Type B pancreatic cell (in vitro differentiated cells): ENCODE data around the gene TAS2R40. TPM values are rescaled to one million over a fixed set of nuclear protein-coding genes. Genes with fewer than 3 reads are reported as not detected.

Experiments
- DNase-seq: peaks from one replicate; pipeline ENCODE4 v3.0.0; 2021; ENCODE audit warnings: mixed read lengths; ENCODE audit not compliant: unreplicated experiment; ENCODE audit errors: extremely low spot score
- H3K27ac Mint-ChIP-seq: 2 replicates; pipeline ENCODE4 v1.8.0; 2021; ENCODE audit warnings: mild to moderate bottlenecking, mixed read lengths
- H3K27me3 Mint-ChIP-seq: 2 replicates; pipeline ENCODE4 v1.8.0; 2021; ENCODE audit warnings: mixed read lengths
- H3K36me3 Mint-ChIP-seq: 2 replicates; pipeline ENCODE4 v1.8.0; 2021; ENCODE audit warnings: mixed read lengths
- H3K4me1 Mint-ChIP-seq: one replicate; pipeline ENCODE4 v1.8.0; 2021; ENCODE audit warnings: mixed read lengths; ENCODE audit not compliant: unreplicated experiment
- H3K4me3 Mint-ChIP-seq: 2 replicates; pipeline ENCODE4 v1.8.0; 2021; ENCODE audit warnings: mild to moderate bottlenecking, mixed read lengths
- H3K9me3 Mint-ChIP-seq: 2 replicates; pipeline ENCODE4 v1.8.0; 2021; ENCODE audit warnings: mixed read lengths
- total RNA-seq: library from RNA; stranded (reverse); gene quantifications from 2 replicates; pipeline ENCODE4 v1.2.1, GENCODE V29; 2021; ENCODE audit warnings: low replicate concordance
- TF ChIP-seq, protein P1 (sequence below): fragments of 200-600 bp; sonication (generic); conservative IDR thresholded peaks from 2 replicates; pipeline ENCODE4 v1.5.0; 2021; ENCODE audit warnings: antibody characterized with exemption, mild to moderate bottlenecking

TAS2R40 gene
- total RNA-seq, 1 donor from 2014 or later = not detected

GRCh38 chr7:143216686-143217085, 5.2 kb upstream of the TAS2R40 start:
- Mint-ChIP-seq H3K4me1 (no peaks in the 10 kb centered on the region), H3K27me3 (peaks cover 8% of the 10 kb centered on the region), H3K4me3 (no peak overlapping the region), H3K9me3 (no peaks in the 10 kb centered on the region), H3K36me3 (no peaks in the 10 kb centered on the region), H3K27ac (no peak overlapping the region)
- TF ChIP-seq, protein P1, sequence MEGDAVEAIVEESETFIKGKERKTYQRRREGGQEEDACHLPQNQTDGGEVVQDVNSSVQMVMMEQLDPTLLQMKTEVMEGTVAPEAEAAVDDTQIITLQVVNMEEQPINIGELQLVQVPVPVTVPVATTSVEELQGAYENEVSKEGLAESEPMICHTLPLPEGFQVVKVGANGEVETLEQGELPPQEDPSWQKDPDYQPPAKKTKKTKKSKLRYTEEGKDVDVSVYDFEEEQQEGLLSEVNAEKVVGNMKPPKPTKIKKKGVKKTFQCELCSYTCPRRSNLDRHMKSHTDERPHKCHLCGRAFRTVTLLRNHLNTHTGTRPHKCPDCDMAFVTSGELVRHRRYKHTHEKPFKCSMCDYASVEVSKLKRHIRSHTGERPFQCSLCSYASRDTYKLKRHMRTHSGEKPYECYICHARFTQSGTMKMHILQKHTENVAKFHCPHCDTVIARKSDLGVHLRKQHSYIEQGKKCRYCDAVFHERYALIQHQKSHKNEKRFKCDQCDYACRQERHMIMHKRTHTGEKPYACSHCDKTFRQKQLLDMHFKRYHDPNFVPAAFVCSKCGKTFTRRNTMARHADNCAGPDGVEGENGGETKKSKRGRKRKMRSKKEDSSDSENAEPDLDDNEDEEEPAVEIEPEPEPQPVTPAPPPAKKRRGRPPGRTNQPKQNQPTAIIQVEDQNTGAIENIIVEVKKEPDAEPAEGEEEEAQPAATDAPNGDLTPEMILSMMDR = no peak
- DNase-seq = no peak

GRCh38 chr7:143217806-143218205, 4.0 kb upstream of the TAS2R40 start:
- TF ChIP-seq, protein P1 = no peak
- DNase-seq = no peak
- Mint-ChIP-seq H3K4me1 (no peaks in the 10 kb centered on the region), H3K36me3 (no peaks in the 10 kb centered on the region), H3K9me3 (peaks cover 5% of the 10 kb centered on the region), H3K27ac (no peak overlapping the region), H3K4me3 (no peak overlapping the region), H3K27me3 (peaks cover 13% of the 10 kb centered on the region)

- H3K27me3 Mint-ChIP-seq = peaks cover 16% of the 10 kb centered on the region
- H3K4me1 Mint-ChIP-seq = no peaks in the 10 kb centered on the region
- TF ChIP-seq, protein P1 = no peak
- no peak overlapping the region for H3K4me3 Mint-ChIP-seq
- H3K27ac Mint-ChIP-seq = no peak overlapping the region
- peaks cover 8% of the 10 kb centered on the region for H3K9me3 Mint-ChIP-seq
- no peaks in the 10 kb centered on the region for H3K36me3 Mint-ChIP-seq
- DNase-seq = no peak
Observed at GRCh38 chr7:143221286-143221685, 551 bp upstream of the TAS2R40 start.

DNA sequence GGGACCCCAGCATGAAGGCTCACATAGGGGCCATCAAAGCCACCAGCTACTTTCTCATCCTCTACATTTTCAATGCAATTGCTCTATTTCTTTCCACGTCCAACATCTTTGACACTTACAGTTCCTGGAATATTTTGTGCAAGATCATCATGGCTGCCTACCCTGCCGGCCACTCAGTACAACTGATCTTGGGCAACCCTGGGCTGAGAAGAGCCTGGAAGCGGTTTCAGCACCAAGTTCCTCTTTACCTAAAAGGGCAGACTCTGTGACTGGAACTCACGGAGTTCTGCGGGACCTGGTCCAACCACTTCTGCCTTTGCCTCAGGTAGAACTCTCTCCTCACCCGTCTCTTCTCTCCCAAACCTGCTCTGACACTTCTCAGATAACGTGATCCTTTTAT, 945 bp downstream of the TAS2R40 start:
- TF ChIP-seq, protein P1 = no peak
- peaks cover 10% of the 10 kb centered on the region for H3K27me3 Mint-ChIP-seq
- peaks cover 8% of the 10 kb centered on the region for H3K9me3 Mint-ChIP-seq
- H3K4me3 Mint-ChIP-seq = no peak overlapping the region
- H3K27ac Mint-ChIP-seq = peak overlapping the region; percentile 22
- H3K4me1 Mint-ChIP-seq = peaks cover 2% of the 10 kb centered on the region
- H3K36me3 Mint-ChIP-seq = no peaks in the 10 kb centered on the region
- no peak for DNase-seq

DNA sequence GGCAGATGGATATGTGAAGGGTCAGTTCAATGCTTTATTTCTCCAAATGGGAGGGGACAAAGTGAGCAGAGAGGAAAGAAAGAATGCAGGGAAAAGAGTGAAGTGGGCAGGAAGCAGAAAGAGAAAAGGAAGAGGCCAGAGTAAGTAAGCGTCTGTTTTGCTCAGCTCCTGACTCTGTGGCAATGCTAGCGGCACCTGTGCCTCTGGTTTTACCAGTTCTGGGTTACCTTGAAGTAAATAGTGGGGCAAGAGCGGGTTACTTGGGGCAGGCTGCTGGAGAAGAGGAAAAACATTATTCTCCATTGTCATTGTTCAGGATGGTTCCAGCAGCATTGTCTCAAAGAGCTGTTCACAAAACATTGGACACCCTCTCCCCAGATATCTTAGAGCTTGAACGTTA, 1.9 kb downstream of the TAS2R40 start:
- TF ChIP-seq, protein P1 = no peak
- Mint-ChIP-seq H3K27me3 (peaks cover 8% of the 10 kb centered on the region), H3K27ac (peak overlapping the region; percentile 16), H3K9me3 (peaks cover 8% of the 10 kb centered on the region), H3K4me1 (peaks cover 8% of the 10 kb centered on the region), H3K4me3 (peak overlapping the region; percentile 17), H3K36me3 (no peaks in the 10 kb centered on the region)
- no peak for DNase-seq

GRCh38 chr7:143225047-143225446, 3.2 kb downstream of the TAS2R40 start:
- H3K36me3 Mint-ChIP-seq = no peaks in the 10 kb centered on the region
- H3K4me1 Mint-ChIP-seq = peaks cover 14% of the 10 kb centered on the region
- peaks cover 8% of the 10 kb centered on the region for H3K9me3 Mint-ChIP-seq
- no peak for DNase-seq
- peak overlapping the region; percentile 75 for H3K27ac Mint-ChIP-seq
- TF ChIP-seq, protein P1 = no peak
- no peak overlapping the region for H3K4me3 Mint-ChIP-seq
- H3K27me3 Mint-ChIP-seq = peaks cover 8% of the 10 kb centered on the region
